ENCODE measurements around the gene FAM131C.

Gene FAM131C

GRCh38 chr1:16099412-16099811 is 26.0 kb upstream of the FAM131C start:
- Histone ChIP-seq H3K27me3 (peaks cover 0 to 2% of the 10 kb centered on the region in 2 donors), H3K4me3 (no peak overlapping the region), H3K9me3 (no peaks in the 10 kb centered on the region), H3K36me3 (no peaks in the 10 kb centered on the region), H3K4me1 (no peaks in the 10 kb centered on the region), H3K27ac (no peak overlapping the region)
- intact Hi-C loops (cut with DNase I; ENCODE audit: low total_unique reads): no loop called here
- no peak for TF ChIP-seq CTCF (IDR thresholded peaks at IDR 0.05)
- no peak for DNase-seq

DNA sequence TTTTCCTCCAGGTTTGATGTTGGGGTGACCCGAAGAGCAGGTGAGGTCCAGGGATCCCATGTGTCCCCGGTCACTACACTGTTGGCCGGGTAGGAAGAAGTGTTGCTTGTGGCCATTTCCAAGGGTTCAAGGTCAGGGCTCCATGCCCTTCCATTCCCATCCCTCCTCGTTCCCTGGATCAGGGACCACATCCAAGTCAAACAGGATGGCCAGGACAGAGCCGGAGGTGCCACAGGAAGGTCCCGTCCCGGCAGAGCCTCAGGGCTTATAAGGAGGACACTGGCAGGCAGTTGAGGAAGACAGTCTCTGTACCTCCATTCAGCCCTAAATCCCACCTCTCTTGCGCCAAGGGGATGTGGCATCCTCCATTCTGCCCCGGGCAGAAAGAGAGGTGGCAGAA is 22.0 kb upstream of the FAM131C start:
- no peaks in the 10 kb centered on the region for H3K9me3 ChIP-seq
- intact Hi-C loops (cut with DNase I; ENCODE audit: low total_unique reads): no loop called here
- no peak for TF ChIP-seq CTCF (IDR thresholded peaks at IDR 0.05)
- H3K27me3 ChIP-seq: peaks cover 0 to 2% of the 10 kb centered on the region in 2 donors
- H3K4me3 ChIP-seq: no peak overlapping the region
- no peak overlapping the region for H3K27ac ChIP-seq
- no peaks in the 10 kb centered on the region for H3K36me3 ChIP-seq
- DNase-seq: no peak
- no peaks in the 10 kb centered on the region for H3K4me1 ChIP-seq

GRCh38 chr1:16094453-16095158 is 21.2 kb upstream of the FAM131C start:
- intact Hi-C loops (cut with DNase I; ENCODE audit: low total_unique reads): no loop called here
- no peaks in the 10 kb centered on the region for H3K9me3 ChIP-seq
- no peak for DNase-seq
- no peaks in the 10 kb centered on the region for H3K4me1 ChIP-seq
- H3K4me3 ChIP-seq: no peak overlapping the region
- H3K36me3 ChIP-seq: no peaks in the 10 kb centered on the region
- peaks cover 0 to 2% of the 10 kb centered on the region in 2 donors for H3K27me3 ChIP-seq
- H3K27ac ChIP-seq: no peak overlapping the region
- no peak for TF ChIP-seq CTCF (IDR thresholded peaks at IDR 0.05)

- intact Hi-C loops (cut with DNase I; ENCODE audit: low total_unique reads): no loop called here
- Histone ChIP-seq H3K9me3 (no peaks in the 10 kb centered on the region), H3K4me1 (peaks cover 0 to 5% (median 0%) of the 10 kb centered on the region in 4 donors), H3K27me3 (peaks cover 0 to 2% of the 10 kb centered on the region in 2 donors), H3K27ac (no peak overlapping the region), H3K36me3 (no peaks in the 10 kb centered on the region), H3K4me3 (no peak overlapping the region)
- no peak for TF ChIP-seq CTCF (IDR thresholded peaks at IDR 0.05)
- DNase-seq: no peak
These were observed 20.2 kb upstream of the FAM131C start for GRCh38 chr1:16093611-16094010.

DNA sequence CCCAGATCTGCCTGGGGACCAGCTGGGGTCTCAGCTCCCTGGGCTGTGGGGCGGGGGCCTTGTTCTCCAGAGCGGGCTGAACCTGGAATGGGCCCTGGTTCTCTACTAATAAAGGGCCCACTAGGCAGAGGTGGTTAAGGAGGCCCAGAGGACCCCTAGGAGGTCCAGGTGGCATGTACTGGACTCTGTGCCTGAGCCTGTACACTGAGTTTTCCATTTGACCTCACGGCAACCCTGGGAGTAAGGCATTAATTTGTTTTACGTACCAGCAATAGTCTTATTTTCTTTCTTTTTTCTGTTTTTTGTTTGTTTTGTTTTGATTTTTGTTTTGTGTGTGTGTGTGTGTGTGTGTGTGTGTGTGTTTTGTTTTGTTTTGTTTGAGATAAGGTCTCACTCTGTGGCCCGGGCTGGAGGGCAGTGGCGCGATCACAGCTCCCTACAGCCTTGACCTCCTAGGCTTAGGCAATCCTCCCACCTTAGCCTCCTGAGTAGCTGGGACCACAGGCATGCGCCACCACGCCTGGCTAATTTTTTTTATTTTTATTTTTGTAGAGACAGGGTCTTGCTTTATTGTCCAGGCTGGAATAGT is 19.6 kb upstream of the FAM131C start:
- no peak overlapping the region for H3K4me3 ChIP-seq
- intact Hi-C loops (cut with DNase I; ENCODE audit: low total_unique reads): no loop called here
- no peaks in the 10 kb centered on the region for H3K9me3 ChIP-seq
- no peak for TF ChIP-seq CTCF (IDR thresholded peaks at IDR 0.05)
- no peak overlapping the region for H3K27ac ChIP-seq
- H3K36me3 ChIP-seq: no peaks in the 10 kb centered on the region
- DNase-seq: no peak
- peaks cover 0 to 11% (median 0%) of the 10 kb centered on the region in 4 donors for H3K4me1 ChIP-seq
- peaks cover 0 to 2% of the 10 kb centered on the region in 2 donors for H3K27me3 ChIP-seq

Data from tibial artery (tissue), 4 donors.